Ishikawa (cell line): ENCODE measurements around the gene ZNF423.

Experiments used
- CEBPB ChIP-seq: IDR thresholded peaks from 2 replicates; pipeline ENCODE4 v1.6.1; 2012
- CREB1 ChIP-seq: IDR thresholded peaks from 2 replicates; pipeline ENCODE4 v1.6.1; 2012; ENCODE audit warnings: low read depth
- EP300 ChIP-seq: IDR thresholded peaks from 2 replicates; pipeline ENCODE4 v1.6.1; 2012; ENCODE audit warnings: borderline replicate concordance
- FOXM1 ChIP-seq: IDR thresholded peaks from 2 replicates; pipeline ENCODE4 v1.6.1; 2012; ENCODE audit warnings: low read depth, borderline replicate concordance
- NFIC ChIP-seq: IDR thresholded peaks from 2 replicates; pipeline ENCODE4 v1.6.1; 2012
- RAD21 ChIP-seq: IDR thresholded peaks from 2 replicates; pipeline ENCODE4 v1.6.1; 2012; ENCODE audit warnings: low read depth
- TAF1 ChIP-seq: IDR thresholded peaks from 2 replicates; pipeline ENCODE4 v1.6.1; 2012; ENCODE audit warnings: low read depth, mild to moderate bottlenecking
- TCF12 ChIP-seq: IDR thresholded peaks from 2 replicates; pipeline ENCODE4 v1.6.1; 2012; ENCODE audit warnings: low read depth
- YY1 ChIP-seq: IDR thresholded peaks from 2 replicates; pipeline ENCODE4 v1.6.1; 2012; ENCODE audit warnings: low read depth
- ZBTB7A ChIP-seq: IDR thresholded peaks from 2 replicates; pipeline ENCODE4 v1.6.1; 2012; ENCODE audit warnings: low read depth
- TF ChIP-seq, protein P1 (sequence below): IDR thresholded peaks from 2 replicates; pipeline ENCODE4 v1.6.1; 2012; ENCODE audit warnings: low read depth, mild to moderate bottlenecking
- TF ChIP-seq, protein P2 (sequence below): IDR thresholded peaks from 2 replicates; pipeline ENCODE4 v1.6.1; 2012

DNA sequence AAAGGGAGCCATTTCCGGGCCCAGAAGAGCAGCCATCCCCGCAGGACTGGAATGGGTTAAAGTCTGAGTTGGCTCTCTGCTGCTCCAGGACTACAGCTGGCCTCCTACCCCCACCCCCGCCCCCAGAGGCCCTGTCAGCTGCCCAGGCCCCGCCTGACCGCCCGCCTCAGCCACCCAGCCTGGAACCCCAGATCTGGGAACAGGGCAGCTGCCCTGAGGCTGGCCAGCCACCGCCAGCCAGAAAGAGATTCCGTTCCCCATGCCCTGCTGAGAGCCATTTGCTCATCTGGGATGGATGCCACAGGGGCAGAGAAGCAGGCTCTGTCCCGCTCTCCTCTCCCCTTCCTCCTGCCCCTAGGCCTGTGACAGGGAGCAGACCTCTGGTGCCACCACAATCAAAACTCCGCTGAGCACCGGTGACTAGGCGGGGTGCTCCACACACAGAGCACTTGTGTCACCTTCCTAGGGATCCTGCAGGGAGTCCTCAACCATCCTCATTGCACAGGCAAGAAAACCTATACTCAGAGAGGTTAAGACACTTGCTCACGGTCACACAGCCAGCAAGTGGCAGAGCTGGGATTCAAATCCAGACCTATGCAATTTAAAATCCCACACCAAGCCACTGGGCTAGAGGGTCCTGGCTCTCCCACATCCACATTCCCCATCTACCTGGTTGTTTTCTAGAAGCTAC lies 44.1 kb downstream of the ZNF423 start:
- TF ChIP-seq RAD21 (no peak), TAF1 (no peak), NFIC (no peak), CREB1 (no peak), YY1 (no peak), EP300 (no peak), TCF12 (no peak), CEBPB (no peak), FOXM1 (no peak), ZBTB7A (no peak)
- TF ChIP-seq, protein P1, sequence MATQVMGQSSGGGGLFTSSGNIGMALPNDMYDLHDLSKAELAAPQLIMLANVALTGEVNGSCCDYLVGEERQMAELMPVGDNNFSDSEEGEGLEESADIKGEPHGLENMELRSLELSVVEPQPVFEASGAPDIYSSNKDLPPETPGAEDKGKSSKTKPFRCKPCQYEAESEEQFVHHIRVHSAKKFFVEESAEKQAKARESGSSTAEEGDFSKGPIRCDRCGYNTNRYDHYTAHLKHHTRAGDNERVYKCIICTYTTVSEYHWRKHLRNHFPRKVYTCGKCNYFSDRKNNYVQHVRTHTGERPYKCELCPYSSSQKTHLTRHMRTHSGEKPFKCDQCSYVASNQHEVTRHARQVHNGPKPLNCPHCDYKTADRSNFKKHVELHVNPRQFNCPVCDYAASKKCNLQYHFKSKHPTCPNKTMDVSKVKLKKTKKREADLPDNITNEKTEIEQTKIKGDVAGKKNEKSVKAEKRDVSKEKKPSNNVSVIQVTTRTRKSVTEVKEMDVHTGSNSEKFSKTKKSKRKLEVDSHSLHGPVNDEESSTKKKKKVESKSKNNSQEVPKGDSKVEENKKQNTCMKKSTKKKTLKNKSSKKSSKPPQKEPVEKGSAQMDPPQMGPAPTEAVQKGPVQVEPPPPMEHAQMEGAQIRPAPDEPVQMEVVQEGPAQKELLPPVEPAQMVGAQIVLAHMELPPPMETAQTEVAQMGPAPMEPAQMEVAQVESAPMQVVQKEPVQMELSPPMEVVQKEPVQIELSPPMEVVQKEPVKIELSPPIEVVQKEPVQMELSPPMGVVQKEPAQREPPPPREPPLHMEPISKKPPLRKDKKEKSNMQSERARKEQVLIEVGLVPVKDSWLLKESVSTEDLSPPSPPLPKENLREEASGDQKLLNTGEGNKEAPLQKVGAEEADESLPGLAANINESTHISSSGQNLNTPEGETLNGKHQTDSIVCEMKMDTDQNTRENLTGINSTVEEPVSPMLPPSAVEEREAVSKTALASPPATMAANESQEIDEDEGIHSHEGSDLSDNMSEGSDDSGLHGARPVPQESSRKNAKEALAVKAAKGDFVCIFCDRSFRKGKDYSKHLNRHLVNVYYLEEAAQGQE = no peak
- TF ChIP-seq, protein P2, sequence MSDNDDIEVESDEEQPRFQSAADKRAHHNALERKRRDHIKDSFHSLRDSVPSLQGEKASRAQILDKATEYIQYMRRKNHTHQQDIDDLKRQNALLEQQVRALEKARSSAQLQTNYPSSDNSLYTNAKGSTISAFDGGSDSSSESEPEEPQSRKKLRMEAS = no peak
